Measurements from ENCODE around the gene CYP1A2. TPM values are rescaled to one million over a fixed set of nuclear protein-coding genes. Genes with fewer than 3 reads are reported as not detected.
"Not testable (repeated sequence)": the region's sequence is repeated elsewhere in the genome, so short reads cannot be mapped to it uniquely, and the experiment has no call there.

Gene CYP1A2
- total RNA-seq, 8 experiments from 2014 or later: 0.13 to 0.47 (median 0.14) TPM; not detected in 4

GRCh38 chr15:74726774-74727164, 21.9 kb upstream of the CYP1A2 start:
- no peak for ATAC-seq (replicated peaks in 6 of 8)
- peak overlapping the region; percentile 33 to 46 (median 36) for H3K4me3 ChIP-seq
- peak overlapping the region in 1 of 2 donors; percentile 80 for H3K27ac ChIP-seq
- H3K4me1 ChIP-seq (replicated peaks in 1 of 2): peaks cover 0 to 4% of the 10 kb centered on the region in 2 donors
- WGBS, 10 experiments: 16 to 90% (median 62%) methylated on average over 1 to 16 of the region's 24 CpGs; no CpG with 5 or more reads in 3 of the 10 experiments
- in situ Hi-C loops (cut with MboI; ENCODE audit: low pct_unique_long_range_greater_than_20kb in 2 of 9, low sequenced_read_pairs in 9 of 9, unreplicated experiment in 9 of 9): no loop called here

GRCh38 chr15:74727727-74728126, 20.9 kb upstream of the CYP1A2 start:
- H3K4me1 ChIP-seq (replicated peaks in 1 of 2): peaks cover 0 to 4% of the 10 kb centered on the region in 2 donors
- in situ Hi-C loops (cut with MboI; ENCODE audit: low pct_unique_long_range_greater_than_20kb in 2 of 9, low sequenced_read_pairs in 9 of 9, unreplicated experiment in 9 of 9): no loop called here
- no peak for ATAC-seq (replicated peaks in 6 of 8)
- no peak overlapping the region for H3K4me3 ChIP-seq
- H3K27ac ChIP-seq: no peak overlapping the region
- WGBS, 10 experiments: 58 to 100% (median 80%) methylated on average over 1 to 5 of the region's 7 CpGs; no CpG with 5 or more reads in 3 of the 10 experiments

- H3K4me1 ChIP-seq (replicated peaks in 1 of 2); in situ Hi-C loops (cut with MboI; ENCODE audit: low pct_unique_long_range_greater_than_20kb in 2 of 9, low sequenced_read_pairs in 9 of 9, unreplicated experiment in 9 of 9); H3K4me3 ChIP-seq; ATAC-seq (replicated peaks in 6 of 8); H3K27ac ChIP-seq: not testable (repeated sequence)
- WGBS, 10 experiments: no CpG with 5 or more reads among the region's 30 CpGs
Observed at GRCh38 chr15:74728699-74729098, 19.9 kb upstream of the CYP1A2 start.

GRCh38 chr15:74729372-74729771, 19.3 kb upstream of the CYP1A2 start:
- not testable (repeated sequence) for ATAC-seq (replicated peaks in 6 of 8)

GRCh38 chr15:74730619-74731316, 17.9 kb upstream of the CYP1A2 start:
- peaks cover 0 to 4% of the 10 kb centered on the region in 2 donors for H3K4me1 ChIP-seq (replicated peaks in 1 of 2)
- no peak for ATAC-seq (replicated peaks in 6 of 8)
- in situ Hi-C loops (cut with MboI; ENCODE audit: low pct_unique_long_range_greater_than_20kb in 2 of 9, low sequenced_read_pairs in 9 of 9, unreplicated experiment in 9 of 9): no loop called here
- WGBS, 10 experiments: 80 to 100% (median 87%) methylated on average over 1 to 6 of the region's 7 CpGs; no CpG with 5 or more reads in 4 of the 10 experiments
- no peak overlapping the region for H3K4me3 ChIP-seq
- H3K27ac ChIP-seq: no peak overlapping the region

More at GRCh38 chr15:74729372-74729771, 19.3 kb upstream of the CYP1A2 start:
- in situ Hi-C loops (cut with MboI; ENCODE audit: low pct_unique_long_range_greater_than_20kb in 2 of 9, low sequenced_read_pairs in 9 of 9, unreplicated experiment in 9 of 9); H3K4me3 ChIP-seq; H3K4me1 ChIP-seq (replicated peaks in 1 of 2); H3K27ac ChIP-seq: not testable (repeated sequence)
- 81% methylated on average over 2 of the region's 6 CpGs; no CpG with 5 or more reads in 9 of the 10 experiments for WGBS, 10 experiments

- Histone ChIP-seq H3K4me3 (no peak overlapping the region), H3K27ac (no peak overlapping the region), H3K4me1 (replicated peaks in 1 of 2) (no peaks in the 10 kb centered on the region)
- in situ Hi-C loops (cut with MboI; ENCODE audit: low pct_unique_long_range_greater_than_20kb in 2 of 9, low sequenced_read_pairs in 9 of 9, unreplicated experiment in 9 of 9): no loop called here
- no peak for ATAC-seq (replicated peaks in 6 of 8)
- 0 to 100% (median 87%) methylated on average over 1 to 4 of the region's 5 CpGs; no CpG with 5 or more reads in 4 of the 10 experiments for WGBS, 10 experiments
Observed at GRCh38 chr15:74732846-74733245, 15.8 kb upstream of the CYP1A2 start.

- 54 to 100% (median 67%) methylated on average over 1 to 3 of the region's 3 CpGs; no CpG with 5 or more reads in 5 of the 10 experiments for WGBS, 10 experiments
- in situ Hi-C loops (cut with MboI; ENCODE audit: low pct_unique_long_range_greater_than_20kb in 2 of 9, low sequenced_read_pairs in 9 of 9, unreplicated experiment in 9 of 9): no loop called here
- Histone ChIP-seq H3K4me1 (replicated peaks in 1 of 2) (no peaks in the 10 kb centered on the region), H3K27ac (no peak overlapping the region), H3K4me3 (no peak overlapping the region)
- ATAC-seq (replicated peaks in 6 of 8): no peak
Observed at GRCh38 chr15:74733269-74733668, 15.4 kb upstream of the CYP1A2 start.

GRCh38 chr15:74735305-74735704, 13.3 kb upstream of the CYP1A2 start:
- H3K27ac ChIP-seq: no peak overlapping the region
- no peaks in the 10 kb centered on the region for H3K4me1 ChIP-seq (replicated peaks in 1 of 2)
- ATAC-seq (replicated peaks in 6 of 8): no peak
- in situ Hi-C loops (cut with MboI; ENCODE audit: low pct_unique_long_range_greater_than_20kb in 2 of 9, low sequenced_read_pairs in 9 of 9, unreplicated experiment in 9 of 9): no loop called here
- no peak overlapping the region for H3K4me3 ChIP-seq
- 51 to 100% (median 87%) methylated on average over 1 to 3 of the region's 3 CpGs; no CpG with 5 or more reads in 4 of the 10 experiments for WGBS, 10 experiments

- H3K4me1 ChIP-seq (replicated peaks in 1 of 2); H3K27ac ChIP-seq; H3K4me3 ChIP-seq; in situ Hi-C loops (cut with MboI; ENCODE audit: low pct_unique_long_range_greater_than_20kb in 2 of 9, low sequenced_read_pairs in 9 of 9, unreplicated experiment in 9 of 9); ATAC-seq (replicated peaks in 6 of 8): not testable (repeated sequence)
- WGBS, 10 experiments: 30 to 100% (median 63%) methylated on average over 2 to 5 of the region's 5 CpGs
Observed at GRCh38 chr15:74738239-74738638, 10.4 kb upstream of the CYP1A2 start.

- H3K4me1 ChIP-seq (replicated peaks in 1 of 2): no peaks in the 10 kb centered on the region
- H3K4me3 ChIP-seq: no peak overlapping the region
- ATAC-seq (replicated peaks in 6 of 8): no peak
- WGBS, 10 experiments: 31 to 100% (median 82%) methylated on average over 1 to 4 of the region's 5 CpGs; no CpG with 5 or more reads in 3 of the 10 experiments
- in situ Hi-C loops (cut with MboI; ENCODE audit: low pct_unique_long_range_greater_than_20kb in 2 of 9, low sequenced_read_pairs in 9 of 9, unreplicated experiment in 9 of 9): no loop called here
- no peak overlapping the region for H3K27ac ChIP-seq
Observed at GRCh38 chr15:74742422-74742821, 6.2 kb upstream of the CYP1A2 start.

GRCh38 chr15:74746389-74746788, 2.3 kb upstream of the CYP1A2 start:
- 33 to 81% (median 72%) methylated on average over 1 to 3 of the region's 4 CpGs; no CpG with 5 or more reads in 2 of the 10 experiments for WGBS, 10 experiments
- in situ Hi-C loops (cut with MboI; ENCODE audit: low pct_unique_long_range_greater_than_20kb in 2 of 9, low sequenced_read_pairs in 9 of 9, unreplicated experiment in 9 of 9): no loop called here
- H3K27ac ChIP-seq: no peak overlapping the region
- H3K4me3 ChIP-seq: no peak overlapping the region
- ATAC-seq (replicated peaks in 6 of 8): no peak
- H3K4me1 ChIP-seq (replicated peaks in 1 of 2): no peaks in the 10 kb centered on the region

GRCh38 chr15:74749832-74750231, 1.2 kb downstream of the CYP1A2 start:
- ATAC-seq (replicated peaks in 6 of 8): no peak
- in situ Hi-C loops (cut with MboI; ENCODE audit: low pct_unique_long_range_greater_than_20kb in 2 of 9, low sequenced_read_pairs in 9 of 9, unreplicated experiment in 9 of 9): loop anchor here in 4 of 9 experiments (25.0 kb wide), 3 partner anchors 113 to 363 kb away; partner anchors contain the start of gene COX5A (in 1 of the 4)
- H3K4me3 ChIP-seq: no peak overlapping the region
- 40 to 100% (median 79%) methylated on average over 1 to 15 of the region's 20 CpGs; no CpG with 5 or more reads in 5 of the 10 experiments for WGBS, 10 experiments
- H3K4me1 ChIP-seq (replicated peaks in 1 of 2): no peaks in the 10 kb centered on the region
- H3K27ac ChIP-seq: no peak overlapping the region

GRCh38 chr15:74750751-74751150, 2.1 kb downstream of the CYP1A2 start:
- no peak for ATAC-seq (replicated peaks in 6 of 8)
- Histone ChIP-seq H3K4me1 (replicated peaks in 1 of 2) (no peaks in the 10 kb centered on the region), H3K4me3 (no peak overlapping the region), H3K27ac (no peak overlapping the region)
- WGBS, 10 experiments: 0 to 40% (median 17%) methylated on average over 1 to 2 of the region's 2 CpGs; no CpG with 5 or more reads in 4 of the 10 experiments
- in situ Hi-C loops (cut with MboI; ENCODE audit: low pct_unique_long_range_greater_than_20kb in 2 of 9, low sequenced_read_pairs in 9 of 9, unreplicated experiment in 9 of 9): loop anchor here in 4 of 9 experiments (25.0 kb wide), 3 partner anchors 113 to 363 kb away; partner anchors contain the start of gene COX5A (in 1 of the 4)

All from motor neuron (in vitro differentiated cells).